ENCODE results near the gene KCNMB3.
A peak's percentile ranks its signal among the peaks of the same experiment; 100 is the strongest.

The KCNMB3 gene, protein sequence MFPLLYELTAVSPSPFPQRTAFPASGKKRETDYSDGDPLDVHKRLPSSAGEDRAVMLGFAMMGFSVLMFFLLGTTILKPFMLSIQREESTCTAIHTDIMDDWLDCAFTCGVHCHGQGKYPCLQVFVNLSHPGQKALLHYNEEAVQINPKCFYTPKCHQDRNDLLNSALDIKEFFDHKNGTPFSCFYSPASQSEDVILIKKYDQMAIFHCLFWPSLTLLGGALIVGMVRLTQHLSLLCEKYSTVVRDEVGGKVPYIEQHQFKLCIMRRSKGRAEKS

DNA sequence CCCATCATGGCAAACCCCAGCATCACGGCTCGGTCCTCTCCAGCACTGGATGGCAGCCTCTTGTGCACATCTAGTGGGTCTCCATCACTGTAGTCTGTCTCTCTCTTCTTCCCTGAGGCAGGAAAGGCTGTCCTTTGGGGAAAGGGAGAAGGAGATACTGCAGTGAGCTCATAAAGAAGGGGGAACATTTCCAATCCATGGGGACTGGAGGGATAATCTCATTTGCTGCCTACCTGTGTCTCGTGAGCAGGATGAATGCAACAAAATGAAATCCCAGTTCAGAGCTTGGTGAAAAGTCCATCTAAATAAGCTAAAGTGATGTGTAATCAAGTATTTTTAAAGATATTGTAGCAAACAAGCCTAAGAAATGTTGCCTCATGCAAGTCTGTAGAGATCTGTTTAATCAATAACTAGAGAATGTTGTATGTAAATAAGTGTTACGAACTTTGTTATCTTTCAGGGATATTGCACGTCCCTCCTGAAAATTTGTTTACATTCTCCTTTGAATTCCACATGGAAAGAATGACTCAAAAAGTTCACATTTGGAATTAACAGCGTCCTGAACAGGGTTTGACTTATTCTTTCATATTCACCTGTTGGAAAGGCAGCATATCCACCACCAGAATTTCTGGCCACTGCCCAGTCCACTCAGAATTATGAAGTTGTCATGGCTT is at the start of gene KCNMB3:
Gene KCNMB3 (minus strand): TSS at position 312 of the 674 bp plus-strand sequence. CDS start 124 bp downstream, at position 188.
- in situ Hi-C loops (cut with MboI; ENCODE audit: low pct_unique_long_range_greater_than_20kb, low sequenced_read_pairs, unreplicated experiment) = no loop called here
- DNase-seq (ENCODE audit: low spot score) = no peak
- TF ChIP-seq, protein P1, sequence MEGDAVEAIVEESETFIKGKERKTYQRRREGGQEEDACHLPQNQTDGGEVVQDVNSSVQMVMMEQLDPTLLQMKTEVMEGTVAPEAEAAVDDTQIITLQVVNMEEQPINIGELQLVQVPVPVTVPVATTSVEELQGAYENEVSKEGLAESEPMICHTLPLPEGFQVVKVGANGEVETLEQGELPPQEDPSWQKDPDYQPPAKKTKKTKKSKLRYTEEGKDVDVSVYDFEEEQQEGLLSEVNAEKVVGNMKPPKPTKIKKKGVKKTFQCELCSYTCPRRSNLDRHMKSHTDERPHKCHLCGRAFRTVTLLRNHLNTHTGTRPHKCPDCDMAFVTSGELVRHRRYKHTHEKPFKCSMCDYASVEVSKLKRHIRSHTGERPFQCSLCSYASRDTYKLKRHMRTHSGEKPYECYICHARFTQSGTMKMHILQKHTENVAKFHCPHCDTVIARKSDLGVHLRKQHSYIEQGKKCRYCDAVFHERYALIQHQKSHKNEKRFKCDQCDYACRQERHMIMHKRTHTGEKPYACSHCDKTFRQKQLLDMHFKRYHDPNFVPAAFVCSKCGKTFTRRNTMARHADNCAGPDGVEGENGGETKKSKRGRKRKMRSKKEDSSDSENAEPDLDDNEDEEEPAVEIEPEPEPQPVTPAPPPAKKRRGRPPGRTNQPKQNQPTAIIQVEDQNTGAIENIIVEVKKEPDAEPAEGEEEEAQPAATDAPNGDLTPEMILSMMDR (IDR thresholded peaks at IDR 0.05; ENCODE audit: extremely low read depth, insufficient read depth, missing control alignments) = no peak

DNA sequence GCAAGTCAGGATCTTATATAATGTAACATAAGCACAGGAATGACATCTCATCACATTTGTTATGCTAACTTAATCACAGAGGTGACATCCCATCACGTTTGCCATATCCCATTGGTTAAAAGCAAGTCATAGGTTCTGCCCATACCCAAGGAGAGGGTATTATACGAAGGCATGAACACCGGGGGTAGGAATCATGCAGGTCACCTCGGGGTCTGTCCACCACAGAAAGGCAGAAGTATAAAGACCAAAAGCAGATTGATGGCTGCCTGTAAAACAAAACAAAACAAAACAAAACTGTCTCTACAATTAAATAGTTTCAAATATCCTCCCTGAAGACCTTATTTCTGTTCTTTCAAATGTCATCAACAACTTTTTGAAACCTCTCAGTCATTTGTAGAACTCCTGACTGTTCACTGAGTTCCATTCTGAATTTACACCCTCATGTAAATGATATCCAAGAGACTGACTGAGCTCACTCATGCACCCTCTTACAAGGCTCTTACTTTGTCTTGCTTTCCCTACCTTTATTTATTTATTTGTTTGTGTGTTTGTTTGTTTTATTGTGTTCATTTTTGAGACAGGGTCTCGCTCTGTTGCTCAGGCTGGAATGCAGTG is 49.2 kb upstream of the KCNMB3 start:
- TF ChIP-seq, protein P1 (IDR thresholded peaks at IDR 0.05; ENCODE audit: extremely low read depth, insufficient read depth, missing control alignments) = no peak
- in situ Hi-C loops (cut with MboI; ENCODE audit: low pct_unique_long_range_greater_than_20kb, low sequenced_read_pairs, unreplicated experiment) = loop anchor here (25.0 kb wide), 1 partner anchor 863 kb away; no protein-coding TSS in a partner anchor
- peak; percentile 44 for DNase-seq (ENCODE audit: low spot score)

DNA sequence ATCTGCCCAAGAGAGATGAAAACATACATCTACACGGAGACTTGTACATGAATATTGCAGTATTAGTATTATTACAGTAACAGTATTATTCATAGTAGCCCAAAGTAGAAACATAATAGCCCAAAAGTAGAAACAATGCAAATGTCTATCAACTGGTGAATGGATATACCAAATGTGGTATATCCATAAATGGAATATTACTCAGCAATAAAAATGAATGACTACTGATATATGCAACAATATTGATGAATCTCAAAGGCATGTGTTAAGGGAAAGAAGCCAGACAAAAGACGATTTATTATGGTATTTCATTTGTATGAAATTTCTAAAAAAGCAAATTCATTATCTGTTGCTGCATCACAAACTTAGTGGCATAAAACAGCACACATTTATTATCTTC is 48.4 kb upstream of the KCNMB3 start:
- DNase-seq (ENCODE audit: low spot score) = no peak
- in situ Hi-C loops (cut with MboI; ENCODE audit: low pct_unique_long_range_greater_than_20kb, low sequenced_read_pairs, unreplicated experiment) = no loop called here
- TF ChIP-seq, protein P1 (IDR thresholded peaks at IDR 0.05; ENCODE audit: extremely low read depth, insufficient read depth, missing control alignments) = no peak

- DNase-seq (ENCODE audit: low spot score) = no peak
- TF ChIP-seq, protein P1 (IDR thresholded peaks at IDR 0.05; ENCODE audit: extremely low read depth, insufficient read depth, missing control alignments) = no peak
- in situ Hi-C loops (cut with MboI; ENCODE audit: low pct_unique_long_range_greater_than_20kb, low sequenced_read_pairs, unreplicated experiment) = no loop called here
Measured at GRCh38 chr3:179297971-179298725, 47.2 kb upstream of the KCNMB3 start.

DNA sequence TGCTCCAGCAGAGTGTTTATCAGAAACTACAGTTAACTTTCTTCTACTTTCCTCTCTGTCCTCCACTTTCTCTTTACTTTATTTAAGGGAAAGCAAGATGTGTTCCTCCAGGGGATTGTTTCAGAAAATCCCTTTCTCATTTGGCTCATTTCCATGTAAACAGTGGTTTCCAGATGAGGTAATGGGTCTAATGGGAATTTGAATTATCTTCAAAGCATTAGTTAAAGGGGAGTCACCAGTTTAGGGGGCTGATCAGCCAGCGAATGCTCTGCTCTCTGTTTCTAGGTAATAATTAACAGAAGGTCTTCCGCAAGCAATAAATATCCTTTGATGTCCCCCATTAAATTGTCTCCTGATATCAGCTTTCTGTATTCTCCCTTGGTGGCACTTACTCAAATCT is 41.5 kb upstream of the KCNMB3 start:
- TF ChIP-seq, protein P1 (IDR thresholded peaks at IDR 0.05; ENCODE audit: extremely low read depth, insufficient read depth, missing control alignments) = no peak

GRCh38 chr3:179289295-179289694 is 38.4 kb upstream of the KCNMB3 start:
- TF ChIP-seq, protein P1 (IDR thresholded peaks at IDR 0.05; ENCODE audit: extremely low read depth, insufficient read depth, missing control alignments) = no peak
- no peak for DNase-seq (ENCODE audit: low spot score)
- in situ Hi-C loops (cut with MboI; ENCODE audit: low pct_unique_long_range_greater_than_20kb, low sequenced_read_pairs, unreplicated experiment) = no loop called here

More for the DNA sequence above, 41.5 kb upstream of the KCNMB3 start:
- in situ Hi-C loops (cut with MboI; ENCODE audit: low pct_unique_long_range_greater_than_20kb, low sequenced_read_pairs, unreplicated experiment) = no loop called here
- no peak for DNase-seq (ENCODE audit: low spot score)
